ENCODE data around the gene LHX4.

- TF ChIP-seq, protein P1, sequence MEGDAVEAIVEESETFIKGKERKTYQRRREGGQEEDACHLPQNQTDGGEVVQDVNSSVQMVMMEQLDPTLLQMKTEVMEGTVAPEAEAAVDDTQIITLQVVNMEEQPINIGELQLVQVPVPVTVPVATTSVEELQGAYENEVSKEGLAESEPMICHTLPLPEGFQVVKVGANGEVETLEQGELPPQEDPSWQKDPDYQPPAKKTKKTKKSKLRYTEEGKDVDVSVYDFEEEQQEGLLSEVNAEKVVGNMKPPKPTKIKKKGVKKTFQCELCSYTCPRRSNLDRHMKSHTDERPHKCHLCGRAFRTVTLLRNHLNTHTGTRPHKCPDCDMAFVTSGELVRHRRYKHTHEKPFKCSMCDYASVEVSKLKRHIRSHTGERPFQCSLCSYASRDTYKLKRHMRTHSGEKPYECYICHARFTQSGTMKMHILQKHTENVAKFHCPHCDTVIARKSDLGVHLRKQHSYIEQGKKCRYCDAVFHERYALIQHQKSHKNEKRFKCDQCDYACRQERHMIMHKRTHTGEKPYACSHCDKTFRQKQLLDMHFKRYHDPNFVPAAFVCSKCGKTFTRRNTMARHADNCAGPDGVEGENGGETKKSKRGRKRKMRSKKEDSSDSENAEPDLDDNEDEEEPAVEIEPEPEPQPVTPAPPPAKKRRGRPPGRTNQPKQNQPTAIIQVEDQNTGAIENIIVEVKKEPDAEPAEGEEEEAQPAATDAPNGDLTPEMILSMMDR (IDR thresholded peaks at IDR 0.05) = no peak
- no peak for TF ChIP-seq POLR2A (IDR thresholded peaks at IDR 0.05)
These were observed 7.9 kb downstream of the LHX4 start for GRCh38 chr1:180237869-180238476.

Data from body of pancreas (tissue), 4 donors.